ENCODE results near the gene MTX1. TPM values are rescaled to one million over a fixed set of nuclear protein-coding genes. Genes with fewer than 3 reads are reported as not detected.
"Not testable (repeated sequence)": the region's sequence is repeated elsewhere in the genome, so short reads cannot be mapped to it uniquely, and the experiment has no call there.

MTX1 gene
- total RNA-seq, 2 donors from 2014 or later, result 49.6 to 57.1 TPM

DNA sequence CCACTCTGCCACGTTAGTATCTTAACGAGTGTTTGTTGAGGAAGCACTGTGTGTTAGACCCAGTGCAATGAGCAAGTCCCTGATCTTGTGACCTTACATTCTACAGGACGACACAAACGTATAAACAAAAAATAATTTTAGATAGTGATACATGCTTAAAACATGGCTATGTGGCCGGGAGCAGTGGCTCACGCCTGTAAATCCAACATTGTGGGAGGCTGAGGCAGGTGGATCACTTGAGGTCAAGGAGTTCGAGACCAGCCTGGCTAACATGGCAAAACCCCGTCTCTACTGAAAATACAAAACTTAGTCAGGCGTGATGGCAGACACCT is 19.6 kb downstream of the MTX1 start:
- TF ChIP-seq, protein P1, sequence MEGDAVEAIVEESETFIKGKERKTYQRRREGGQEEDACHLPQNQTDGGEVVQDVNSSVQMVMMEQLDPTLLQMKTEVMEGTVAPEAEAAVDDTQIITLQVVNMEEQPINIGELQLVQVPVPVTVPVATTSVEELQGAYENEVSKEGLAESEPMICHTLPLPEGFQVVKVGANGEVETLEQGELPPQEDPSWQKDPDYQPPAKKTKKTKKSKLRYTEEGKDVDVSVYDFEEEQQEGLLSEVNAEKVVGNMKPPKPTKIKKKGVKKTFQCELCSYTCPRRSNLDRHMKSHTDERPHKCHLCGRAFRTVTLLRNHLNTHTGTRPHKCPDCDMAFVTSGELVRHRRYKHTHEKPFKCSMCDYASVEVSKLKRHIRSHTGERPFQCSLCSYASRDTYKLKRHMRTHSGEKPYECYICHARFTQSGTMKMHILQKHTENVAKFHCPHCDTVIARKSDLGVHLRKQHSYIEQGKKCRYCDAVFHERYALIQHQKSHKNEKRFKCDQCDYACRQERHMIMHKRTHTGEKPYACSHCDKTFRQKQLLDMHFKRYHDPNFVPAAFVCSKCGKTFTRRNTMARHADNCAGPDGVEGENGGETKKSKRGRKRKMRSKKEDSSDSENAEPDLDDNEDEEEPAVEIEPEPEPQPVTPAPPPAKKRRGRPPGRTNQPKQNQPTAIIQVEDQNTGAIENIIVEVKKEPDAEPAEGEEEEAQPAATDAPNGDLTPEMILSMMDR (IDR thresholded peaks at IDR 0.05), result no peak
- TF ChIP-seq POLR2AphosphoS5 (IDR thresholded peaks at IDR 0.05) (no peak), POLR2A (IDR thresholded peaks at IDR 0.05) (no peak)
- peak overlapping the region; percentile 72 to 74 for H3K27ac ChIP-seq
- no peaks in the 10 kb centered on the region for H3K9me3 ChIP-seq
- no peaks in the 10 kb centered on the region for H3K36me3 ChIP-seq
- H3K27me3 ChIP-seq (replicated peaks; ENCODE audit: insufficient read depth), result no peaks in the 10 kb centered on the region
- intact Hi-C loops (cut with DNase I), result no loop called here
- H3K4me3 ChIP-seq, result peak overlapping the region; percentile 18 to 58
- no peak for DNase-seq (ENCODE audit: low spot score)
- WGBS, result 44% methylated on average over 9 of the region's 9 CpGs
- H3K4me1 ChIP-seq (replicated peaks), result no peaks in the 10 kb centered on the region

DNA sequence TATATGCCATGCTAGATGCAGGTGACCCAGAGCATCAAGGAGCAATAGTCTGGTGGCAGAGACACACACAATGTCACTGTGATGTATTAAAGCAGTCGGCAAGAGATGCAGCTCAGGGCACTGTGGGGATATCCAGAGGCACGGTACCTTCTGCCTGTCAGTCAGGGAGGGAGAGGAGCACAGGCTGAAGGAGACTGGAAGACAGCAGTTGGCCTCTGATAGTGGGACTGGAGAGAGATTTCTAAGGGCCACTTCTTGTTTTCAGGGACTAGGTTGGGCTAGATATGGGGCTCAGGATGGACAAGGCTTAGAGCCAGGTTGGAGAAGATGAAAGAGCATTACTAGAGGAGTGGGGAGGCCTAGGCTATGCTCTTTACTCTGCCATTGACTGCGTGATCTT is 22.8 kb downstream of the MTX1 start:
- H3K9me3 ChIP-seq; H3K27ac ChIP-seq; DNase-seq (ENCODE audit: low spot score); H3K36me3 ChIP-seq; H3K4me1 ChIP-seq (replicated peaks); H3K27me3 ChIP-seq (replicated peaks; ENCODE audit: insufficient read depth); intact Hi-C loops (cut with DNase I); H3K4me3 ChIP-seq: not testable (repeated sequence)
- WGBS, result 62% methylated on average over 3 of the region's 3 CpGs

DNA sequence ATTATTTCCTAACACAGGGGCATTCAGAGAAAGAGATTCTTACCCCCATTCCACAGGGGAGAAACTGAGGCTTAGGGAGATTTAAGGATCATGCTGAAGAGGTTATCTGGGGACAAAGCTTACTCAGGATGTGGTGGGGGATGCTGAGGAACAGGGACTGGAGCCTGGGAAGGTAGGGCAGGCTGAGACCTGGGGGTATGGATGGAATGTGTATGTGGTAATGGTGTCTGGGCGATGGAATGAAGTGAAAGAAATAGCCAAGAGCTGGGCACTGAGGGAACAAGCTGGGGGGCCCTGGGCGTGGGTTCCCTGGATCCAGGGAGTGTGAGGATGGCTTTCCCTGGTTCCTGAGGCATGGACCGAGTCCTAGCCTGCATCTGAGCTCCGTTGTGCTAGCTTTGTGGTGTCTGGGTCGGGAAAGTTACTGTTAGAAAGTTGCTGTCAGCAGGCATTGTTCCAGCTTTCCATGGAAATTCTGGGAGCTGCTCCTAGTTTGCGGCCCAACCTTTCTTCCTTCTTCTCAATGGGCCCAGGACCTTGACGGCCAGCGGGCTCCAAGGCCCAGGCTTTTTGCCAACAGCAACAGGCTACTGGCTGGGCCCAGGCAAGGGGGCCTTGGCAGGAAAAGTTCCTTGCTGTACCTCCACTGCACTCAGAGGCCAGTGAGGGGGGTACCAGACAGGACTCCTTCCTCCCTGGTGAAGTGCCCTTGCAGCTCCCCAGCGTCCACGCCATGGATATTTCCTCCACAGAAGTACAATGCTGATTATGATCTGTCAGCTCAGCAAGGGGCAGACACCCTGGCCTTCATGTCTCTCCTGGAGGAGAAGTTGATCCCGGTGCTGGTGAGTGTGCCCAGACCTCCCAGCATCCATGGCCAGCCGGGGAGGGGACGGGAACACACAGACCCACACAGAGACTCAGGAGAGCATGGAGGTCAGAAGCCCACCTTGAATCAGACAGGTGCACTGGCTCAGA is 23.8 kb downstream of the MTX1 start:
- intact Hi-C loops (cut with DNase I); H3K4me3 ChIP-seq; DNase-seq (ENCODE audit: low spot score); H3K27me3 ChIP-seq (replicated peaks; ENCODE audit: insufficient read depth); H3K27ac ChIP-seq; H3K4me1 ChIP-seq (replicated peaks); H3K36me3 ChIP-seq; H3K9me3 ChIP-seq: not testable (repeated sequence)
- WGBS, result 51% methylated on average over 13 of the region's 13 CpGs

- H3K9me3 ChIP-seq; H3K36me3 ChIP-seq; H3K27me3 ChIP-seq (replicated peaks; ENCODE audit: insufficient read depth); H3K27ac ChIP-seq; DNase-seq (ENCODE audit: low spot score); intact Hi-C loops (cut with DNase I); H3K4me3 ChIP-seq; H3K4me1 ChIP-seq (replicated peaks): not testable (repeated sequence)
- 100% methylated on average over 1 of the region's 5 CpGs for WGBS
Observed at GRCh38 chr1:155233502-155233901, 25.0 kb downstream of the MTX1 start.

- DNase-seq (ENCODE audit: low spot score); intact Hi-C loops (cut with DNase I); H3K4me1 ChIP-seq (replicated peaks); H3K36me3 ChIP-seq; H3K9me3 ChIP-seq; H3K27me3 ChIP-seq (replicated peaks; ENCODE audit: insufficient read depth); H3K4me3 ChIP-seq; H3K27ac ChIP-seq: not testable (repeated sequence)
- 90% methylated on average over 5 of the region's 9 CpGs for WGBS
Observed at GRCh38 chr1:155235375-155235774, 26.9 kb downstream of the MTX1 start.

GRCh38 chr1:155236451-155236850 is 28.0 kb downstream of the MTX1 start:
- Histone ChIP-seq H3K4me3 (no peak overlapping the region), H3K27me3 (replicated peaks; ENCODE audit: insufficient read depth) (no peaks in the 10 kb centered on the region), H3K9me3 (no peaks in the 10 kb centered on the region), H3K36me3 (no peaks in the 10 kb centered on the region), H3K27ac (no peak overlapping the region), H3K4me1 (replicated peaks) (no peaks in the 10 kb centered on the region)
- intact Hi-C loops (cut with DNase I), result no loop called here
- TF ChIP-seq POLR2AphosphoS5 (IDR thresholded peaks at IDR 0.05) (no peak), POLR2A (IDR thresholded peaks at IDR 0.05) (no peak)
- TF ChIP-seq, protein P1 (IDR thresholded peaks at IDR 0.05), result no peak
- DNase-seq (ENCODE audit: low spot score), result no peak
- 86% methylated on average over 5 of the region's 5 CpGs for WGBS
